SK-N-DZ (cell line): ENCODE data around the gene FRAS1. TPM values are rescaled to one million over a fixed set of nuclear protein-coding genes. Genes with fewer than 3 reads are reported as not detected.
"Not testable (repeated sequence)": the region's sequence is repeated elsewhere in the genome, so short reads cannot be mapped to it uniquely, and the experiment has no call there.

ENCODE experiments used
- DNase-seq: peaks from one replicate; pipeline ENCODE4 v3.0.0-alpha.2; 2015; ENCODE audit warnings: low spot score
- polyA plus RNA-seq, 2 experiments: library from polyadenylated mRNA; depleted of rRNA; stranded (reverse); fragments of >200 nt; gene quantifications; 2 replicates each; pipeline ENCODE4 v1.2.3, GENCODE V29; 2014

Gene FRAS1
- polyA plus RNA-seq (2014; cell fraction: cytosol; rRNA removed): 12.1 and 13.5 TPM in 2 replicates
- 12.4 and 16.1 TPM in 2 replicates for polyA plus RNA-seq (2014; cell fraction: nucleus; rRNA removed)

GRCh38 chr4:78057135-78057599 is at the start of gene FRAS1:
FRAS1 (plus strand) TSS chr4:78057323; CDS start chr4:78058010, 687 bp downstream.
- peak; percentile 76 for DNase-seq

GRCh38 chr4:78011003-78011402 is 46.1 kb upstream of the FRAS1 start:
- DNase-seq: not testable (repeated sequence)

- no peak for DNase-seq
Measured at GRCh38 chr4:78014889-78015886, 41.9 kb upstream of the FRAS1 start.

DNA sequence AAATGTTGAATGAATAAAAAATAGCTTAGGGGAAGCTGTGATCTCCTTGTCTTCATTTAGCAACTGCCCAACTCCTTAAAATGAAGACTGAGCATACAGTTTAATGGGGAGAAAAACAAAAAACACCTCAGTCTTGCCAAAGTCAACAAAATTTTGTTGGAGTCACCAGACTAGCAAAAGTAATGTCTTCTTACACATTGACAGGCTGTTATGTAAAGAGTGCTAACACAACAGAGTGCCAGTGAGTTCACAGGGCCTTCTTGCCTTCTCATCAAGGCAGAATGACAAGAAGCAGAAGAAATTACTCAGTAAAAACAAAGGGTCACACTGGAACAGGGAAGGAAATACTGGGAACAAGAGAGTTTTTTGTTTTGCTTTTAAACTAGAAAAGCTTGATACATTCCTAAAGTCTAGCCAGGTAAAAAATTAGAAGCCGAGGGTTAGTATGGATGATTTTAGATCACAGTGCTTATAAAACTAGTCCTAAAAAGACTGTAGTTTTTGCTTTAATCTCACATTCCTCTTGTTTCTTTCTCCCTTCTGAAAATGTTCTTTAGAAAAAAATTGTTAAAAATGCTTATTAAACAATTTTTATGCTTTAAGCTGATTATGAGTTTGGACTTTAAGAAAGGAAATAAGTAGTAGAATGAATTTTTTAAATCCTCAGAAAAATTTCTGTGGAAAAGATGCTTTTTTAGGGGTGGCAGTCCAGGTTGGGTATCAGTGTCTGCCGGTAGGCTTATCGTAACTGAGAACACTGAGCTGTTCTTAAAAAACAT is 38.7 kb upstream of the FRAS1 start:
- DNase-seq: no peak

- DNase-seq: peak; percentile 29
Measured at GRCh38 chr4:78019414-78019813, 37.7 kb upstream of the FRAS1 start.

- DNase-seq: no peak
Measured at GRCh38 chr4:78020677-78021076, 36.4 kb upstream of the FRAS1 start.

DNA sequence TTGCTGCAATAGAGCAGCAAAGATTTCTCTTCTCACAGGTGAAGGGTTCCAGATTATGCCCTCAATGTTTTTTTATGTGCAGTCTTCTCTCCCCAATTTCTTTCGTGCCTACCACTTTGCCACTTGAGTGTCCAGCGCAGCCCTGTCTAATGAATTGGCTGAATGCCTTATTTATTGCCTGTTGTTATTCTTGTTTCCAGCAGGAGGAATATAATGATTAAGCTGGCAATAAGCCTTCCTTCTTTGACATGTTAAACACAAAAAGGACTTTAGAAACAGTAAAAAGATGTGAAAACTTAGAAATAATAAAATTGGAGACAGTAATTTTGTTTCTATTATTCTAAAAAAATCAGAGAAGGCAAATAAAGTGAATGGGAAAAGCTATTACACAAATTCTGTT is 34.6 kb upstream of the FRAS1 start:
- DNase-seq: no peak

DNA sequence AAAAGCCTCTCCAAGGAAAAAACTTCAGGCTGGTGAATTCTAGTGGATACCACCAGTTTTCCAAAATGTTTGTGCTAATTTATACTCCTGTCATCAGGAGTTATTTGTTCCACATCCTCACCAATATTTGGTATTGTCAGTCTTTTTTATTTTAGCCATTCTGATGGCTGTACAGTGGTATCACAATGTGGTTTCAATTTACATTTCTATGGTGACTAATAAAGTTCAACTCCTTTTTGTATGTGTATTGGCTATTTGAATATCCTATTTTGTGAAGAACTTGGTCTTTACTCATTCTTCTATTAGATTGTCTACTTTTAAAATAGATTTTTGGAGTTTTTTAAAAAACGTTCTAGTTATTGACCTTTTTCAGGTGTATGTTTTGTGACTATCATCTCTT is 33.0 kb upstream of the FRAS1 start:
- no peak for DNase-seq

GRCh38 chr4:78024576-78025091 is 32.5 kb upstream of the FRAS1 start:
- no peak for DNase-seq

DNA sequence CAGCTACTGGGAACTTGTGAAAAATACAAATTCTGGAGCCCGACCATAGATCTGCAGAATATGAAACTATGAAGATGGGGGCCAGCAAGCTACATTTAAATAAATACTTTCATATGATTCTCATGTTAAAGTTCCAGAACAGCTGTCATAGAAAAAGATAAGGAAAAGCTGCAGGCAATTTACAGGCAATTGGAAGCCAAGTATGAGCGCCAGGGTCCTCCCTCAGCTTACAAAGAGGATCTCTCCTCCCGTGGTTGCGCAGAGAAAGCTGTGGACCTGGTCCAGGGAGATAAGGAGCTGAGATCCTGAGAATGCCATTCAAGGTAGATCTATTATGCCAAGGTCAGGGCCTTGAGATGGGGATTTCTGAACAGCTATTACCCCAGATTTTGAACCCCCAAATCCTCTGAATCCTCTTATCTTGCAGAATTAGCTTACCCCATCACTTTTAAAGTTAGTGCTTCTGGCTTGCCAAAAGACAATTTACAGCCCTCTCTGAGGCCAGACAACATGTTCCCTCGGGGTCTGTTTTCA is 25.6 kb upstream of the FRAS1 start:
- no peak for DNase-seq

GRCh38 chr4:78032446-78032845 is 24.7 kb upstream of the FRAS1 start:
- DNase-seq: no peak

- DNase-seq: no peak
Measured at GRCh38 chr4:78032929-78033328, 24.2 kb upstream of the FRAS1 start.

DNA sequence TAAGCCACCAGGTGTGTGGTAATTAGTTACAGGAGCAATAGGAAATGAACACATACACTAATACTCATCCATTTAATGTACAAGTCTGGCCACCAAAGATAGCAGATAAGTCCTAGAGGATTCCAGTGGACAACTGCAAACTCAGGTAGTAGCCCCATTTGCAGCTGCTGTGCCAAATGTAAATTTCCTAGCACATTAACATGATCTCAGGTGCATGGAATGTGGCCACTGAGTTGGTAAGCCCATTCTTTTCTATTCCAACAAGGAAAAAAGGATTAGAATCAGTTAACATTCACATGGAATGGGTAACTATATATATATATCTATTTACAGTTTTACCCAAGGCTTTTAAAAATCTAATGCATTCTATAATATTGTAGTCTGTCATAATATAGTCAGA is 23.3 kb upstream of the FRAS1 start:
- no peak for DNase-seq

DNA sequence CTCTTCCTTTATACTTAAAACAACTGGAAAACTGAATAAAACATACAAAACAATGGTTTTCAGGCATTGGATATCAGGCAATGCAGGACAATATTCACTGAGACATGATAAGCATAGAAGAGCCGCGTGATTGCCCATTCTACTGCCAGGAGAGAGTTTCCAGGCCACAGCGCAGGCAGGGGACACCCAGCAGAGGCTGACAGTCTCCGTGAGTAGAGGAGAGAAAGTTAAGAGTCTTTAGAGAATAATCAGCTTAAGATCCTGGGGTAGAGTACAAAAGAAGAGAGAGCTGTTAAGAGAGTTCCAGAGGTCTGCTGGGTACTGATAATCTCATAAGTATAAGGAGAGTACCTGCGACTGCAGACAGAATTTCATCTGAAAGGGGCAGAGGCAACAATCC is 18.4 kb upstream of the FRAS1 start:
- DNase-seq: no peak

DNA sequence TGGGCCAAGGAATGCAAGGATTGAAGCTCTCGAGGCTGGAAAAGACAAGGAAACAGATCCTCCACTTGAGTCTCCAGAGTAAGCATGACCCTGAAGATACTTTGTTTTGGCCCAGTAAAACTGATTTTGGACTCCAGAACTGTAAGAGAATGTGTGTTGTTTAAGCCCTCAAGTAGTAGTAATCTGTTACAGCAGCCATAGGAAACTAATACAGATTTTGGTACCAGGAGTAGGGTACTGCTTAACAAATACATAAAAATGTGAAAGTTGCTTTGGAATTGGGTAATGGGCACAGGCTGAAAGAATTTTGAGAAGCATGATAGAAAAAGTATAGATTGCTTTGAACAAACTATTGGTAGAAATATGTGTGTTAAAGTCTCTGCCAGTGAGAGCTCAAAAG is 17.4 kb upstream of the FRAS1 start:
- DNase-seq: no peak

- no peak for DNase-seq
Measured at GRCh38 chr4:78040431-78040830, 16.7 kb upstream of the FRAS1 start.

GRCh38 chr4:78047366-78047765 is 9.8 kb upstream of the FRAS1 start:
- DNase-seq: no peak

DNA sequence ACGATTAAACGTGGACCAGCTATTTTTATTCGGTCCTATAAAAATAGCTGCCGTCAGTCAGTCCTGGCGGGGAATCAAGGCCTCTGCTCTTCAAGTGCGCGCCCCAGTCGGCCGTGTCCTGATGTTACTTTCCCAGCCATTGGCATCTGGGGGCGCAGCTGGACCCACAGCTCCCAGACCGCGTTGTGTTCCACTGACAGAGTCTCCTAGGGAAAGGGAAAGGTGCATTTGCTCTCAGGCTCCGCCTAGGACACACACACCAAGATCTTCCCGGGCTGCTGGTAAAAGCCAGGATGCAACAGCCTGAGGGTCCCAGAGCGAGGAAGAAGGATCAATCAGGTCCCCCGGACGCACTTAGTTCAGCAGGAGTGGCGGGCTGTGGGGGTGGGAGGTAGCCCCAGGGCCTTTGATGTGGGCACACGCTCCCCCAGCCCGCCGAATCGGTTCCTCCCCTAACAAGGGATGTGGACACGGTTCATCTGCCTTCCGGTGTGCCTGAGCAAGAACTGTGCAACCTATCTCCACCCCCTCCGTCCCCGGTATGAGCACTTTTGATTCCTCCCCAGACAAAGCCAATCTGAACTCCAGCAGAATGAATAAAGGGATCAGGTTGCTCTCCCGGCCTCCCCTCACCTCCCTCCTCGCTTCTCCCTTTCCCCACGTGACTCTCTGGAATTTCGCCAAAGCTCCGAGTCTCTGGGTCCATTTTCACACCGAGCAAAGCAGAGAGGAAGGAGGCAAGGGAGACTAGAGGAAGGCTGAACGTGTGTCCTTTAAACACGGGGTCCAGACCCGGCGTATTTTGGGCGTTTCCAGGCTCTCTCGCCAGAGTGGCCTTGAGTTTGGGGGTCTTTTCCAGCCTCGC is 626 bp upstream of the FRAS1 start:
- DNase-seq: peak; percentile 91

- peak; percentile 29 for DNase-seq
Measured at GRCh38 chr4:78057600-78058550, 752 bp downstream of the FRAS1 start.
